A549 (cell line): ENCODE results near the gene SMIM38. TPM values are rescaled to one million over a fixed set of nuclear protein-coding genes. Genes with fewer than 3 reads are reported as not detected.

Experiments
- ATAC-seq, 2 experiments: fragments of 200-7000 bp in 1 of 2; fragments of >200 bp in 1 of 2; cut with Nextera tagmentation in 1 of 2; cut with Tn5 transposase in 1 of 2; 3 replicates each; pipeline versions ENCODE4 v1.8.0 to v1.9.1; 2018 to 2020; ENCODE audit warnings: mild to moderate bottlenecking in 1 of 2, moderate library complexity in 1 of 2
- CTCF ChIA-PET: fragments of 300-600 bp; sonication (Branson Sonifier 250); formaldehyde crosslinking; extraction: SDS; loops from one replicate; lab custom pipeline; 2021; ENCODE audit warnings: antibody characterized with exemption, inconsistent platforms; lab: Yijun Ruan, JAX
- POLR2A ChIA-PET: fragments of 350-600 bp; formaldehyde crosslinking; extraction: SDS; loops from one replicate; lab custom pipeline; 2021; ENCODE audit warnings: antibody characterized with exemption, inconsistent platforms; lab: Yijun Ruan, JAX
- DNase-seq, 2 experiments: peaks; one replicate each; pipeline versions ENCODE4 v3.0.0 to v3.0.0-alpha.2; 2011 to 2016; ENCODE audit warnings: low read depth in 1 of 2, low spot score in 1 of 2
- FAIRE-seq: peaks from 2 replicates; lab custom pipeline; 2011; peaks lifted over from hg19 to GRCh38; lab: Jason Lieb, UNC
- H3K27ac ChIP-seq, 2 experiments: fragments of >200 bp; sonication (Bioruptor Twin); formaldehyde crosslinking; 3 replicates each; pipeline ENCODE4 v1.5.1; 2016 to 2017
- H3K4me1 ChIP-seq: fragments of >200 bp; sonication (Bioruptor Twin); formaldehyde crosslinking; 3 replicates; pipeline ENCODE4 v1.6.1; 2016
- H3K4me2 ChIP-seq: fragments of >200 bp; sonication (Bioruptor Twin); formaldehyde crosslinking; 3 replicates; pipeline ENCODE4 v1.6.1; 2016
- H3K4me3 ChIP-seq: fragments of >200 bp; sonication (Bioruptor Twin); formaldehyde crosslinking; 3 replicates; pipeline ENCODE4 v1.5.1; 2016
- H3K9me3 ChIP-seq: fragments of >200 bp; sonication (Bioruptor Twin); formaldehyde crosslinking; 3 replicates; pipeline ENCODE4 v1.6.1; 2016
- ATOH8 ChIP-seq: fragments of 250-450 bp; sonication (Bioruptor Pico); IDR thresholded peaks from 2 replicates; pipeline ENCODE4 v1.5.0; 2020; ENCODE audit warnings: low read depth, mild to moderate bottlenecking, moderate library complexity
- BCL3 ChIP-seq: fragments of >200 bp; sonication (Bioruptor Twin); formaldehyde crosslinking; IDR thresholded peaks from 3 replicates; pipeline ENCODE4 v1.6.1; 2016
- BHLHE40 ChIP-seq: IDR thresholded peaks from 2 replicates; pipeline ENCODE4 v1.6.1; 2012; ENCODE audit warnings: low read depth, low read length, inconsistent platforms
- CHD4 ChIP-seq: fragments of 200-600 bp; sonication (generic); IDR thresholded peaks from 2 replicates; pipeline ENCODE4 v1.6.1; 2016; ENCODE audit warnings: antibody characterized with exemption, mild to moderate bottlenecking, borderline replicate concordance
- CTCF ChIP-seq: fragments of >200 bp; sonication (Bioruptor Twin); formaldehyde crosslinking; IDR thresholded peaks from 3 replicates; pipeline ENCODE4 v1.5.1; 2016
- EHF ChIP-seq: fragments of 250-450 bp; sonication (Bioruptor Pico); IDR thresholded peaks from 2 replicates; pipeline ENCODE4 v1.5.0; 2020; ENCODE audit warnings: mild to moderate bottlenecking
- EHMT2 ChIP-seq: fragments of 200-600 bp; sonication (generic); IDR thresholded peaks from 2 replicates; pipeline ENCODE4 v1.6.1; 2016; ENCODE audit warnings: antibody characterized with exemption, low read depth, mild to moderate bottlenecking, moderate library complexity
- ELK1 ChIP-seq: fragments of 150-350 bp; IDR thresholded peaks from 2 replicates; pipeline ENCODE4 v1.6.1; 2014; ENCODE audit warnings: low read depth, mild to moderate bottlenecking, low read length
- EP300 ChIP-seq, 2 experiments: fragments of >200 bp; sonication (Bioruptor Twin); formaldehyde crosslinking; IDR thresholded peaks; 2 replicates in 1 of 2; 3 replicates in 1 of 2; pipeline ENCODE4 v1.6.1; 2016 to 2017
- FOSB ChIP-seq: fragments of 250-450 bp; sonication (Bioruptor Pico); IDR thresholded peaks from 2 replicates; pipeline ENCODE4 v1.5.0; 2020; ENCODE audit warnings: mild to moderate bottlenecking, moderate library complexity
- FOSL2 ChIP-seq, 2 experiments: fragments of 450-650 bp in 1 of 2; fragments of >200 bp in 1 of 2; sonication (Bioruptor Twin) in 1 of 2; formaldehyde crosslinking; IDR thresholded peaks; 2 replicates each; pipeline versions ENCODE4 v1.5.0 to v1.6.1; 2016 to 2020; ENCODE audit warnings: mild to moderate bottlenecking in 1 of 2, moderate library complexity in 1 of 2
- GATA3 ChIP-seq: IDR thresholded peaks from 2 replicates; pipeline ENCODE4 v1.6.1; 2012; ENCODE audit warnings: borderline replicate concordance
- HDAC2 ChIP-seq: fragments of 200-600 bp; sonication (generic); IDR thresholded peaks from 2 replicates; pipeline ENCODE4 v1.6.1; 2016
- HEYL ChIP-seq: fragments of 250-450 bp; sonication (Bioruptor Pico); IDR thresholded peaks from 2 replicates; pipeline ENCODE4 v1.8.0; 2021; ENCODE audit warnings: mild to moderate bottlenecking, moderate library complexity
- HMGXB4 ChIP-seq: fragments of 250-450 bp; sonication (Bioruptor Pico); IDR thresholded peaks from 2 replicates; pipeline ENCODE4 v1.5.0; 2021; ENCODE audit warnings: mild to moderate bottlenecking, moderate library complexity, borderline replicate concordance
- HOXA7 ChIP-seq: fragments of 250-450 bp; sonication (Bioruptor Pico); IDR thresholded peaks from 2 replicates; pipeline ENCODE4 v1.5.0; 2020; ENCODE audit warnings: mild to moderate bottlenecking, moderate library complexity
- HOXB13 ChIP-seq: fragments of 250-450 bp; sonication (Bioruptor Pico); IDR thresholded peaks from 2 replicates; pipeline ENCODE4 v1.5.0; 2020; ENCODE audit warnings: low read depth, mild to moderate bottlenecking, moderate library complexity
- KDM1A ChIP-seq: fragments of 200-600 bp; sonication (generic); IDR thresholded peaks from 2 replicates; pipeline ENCODE4 v1.6.1; 2016; ENCODE audit warnings: low read depth, mild to moderate bottlenecking
- KDM5A ChIP-seq: fragments of 200-600 bp; sonication (generic); IDR thresholded peaks from 2 replicates; pipeline ENCODE4 v1.6.1; 2016; ENCODE audit warnings: antibody characterized with exemption, mild to moderate bottlenecking
- MYC ChIP-seq: IDR thresholded peaks from 2 replicates; pipeline ENCODE4 v1.6.1; 2012; ENCODE audit warnings: mild to moderate bottlenecking, inconsistent platforms, low read length, improper control_type of control experiment, borderline replicate concordance
- NPAS2 ChIP-seq: fragments of 250-450 bp; sonication (Bioruptor Pico); IDR thresholded peaks from 2 replicates; pipeline ENCODE4 v1.8.0; 2022; ENCODE audit warnings: mild to moderate bottlenecking, moderate library complexity, borderline replicate concordance
- RCOR1 ChIP-seq: fragments of 150-350 bp; IDR thresholded peaks from 2 replicates; pipeline ENCODE4 v1.6.1; 2014; ENCODE audit warnings: antibody characterized with exemption, low read length, low read depth
- REST ChIP-seq: fragments of 200-600 bp; sonication (generic); IDR thresholded peaks from 2 replicates; pipeline ENCODE4 v1.6.1; 2016; ENCODE audit warnings: antibody characterized with exemption, mild to moderate bottlenecking, moderate library complexity
- RFX5 ChIP-seq: fragments of 450-650 bp; IDR thresholded peaks from 2 replicates; pipeline ENCODE4 v1.7.1; 2014; ENCODE audit warnings: antibody characterized with exemption, mild to moderate bottlenecking, moderate library complexity
- RNF2 ChIP-seq: fragments of 200-600 bp; sonication (generic); IDR thresholded peaks from 2 replicates; pipeline ENCODE4 v1.6.1; 2016; ENCODE audit warnings: low read depth, mild to moderate bottlenecking, antibody characterized with exemption, moderate library complexity, borderline replicate concordance
- SMC3 ChIP-seq: fragments of >200 bp; sonication (Bioruptor Twin); formaldehyde crosslinking; IDR thresholded peaks from 3 replicates; pipeline ENCODE4 v1.6.1; 2018; ENCODE audit warnings: inconsistent platforms
- TP53 ChIP-seq: fragments of 250-450 bp; sonication (Bioruptor Pico); IDR thresholded peaks from 2 replicates; pipeline ENCODE4 v1.5.0; 2021; ENCODE audit warnings: mild to moderate bottlenecking, moderate library complexity
- ZNF302 ChIP-seq: fragments of 250-450 bp; sonication (Bioruptor Pico); IDR thresholded peaks from 2 replicates; pipeline ENCODE4 v1.9.0; 2021; ENCODE audit warnings: inconsistent platforms, mild to moderate bottlenecking, moderate library complexity
- WGBS: methylation state at CpG from one replicate; pipeline ENCODE4 v1.1.6; 2017; ENCODE audit errors: missing lambda C conversion rate; 5-methylcytosine and 5-hydroxymethylcytosine counted together
- polyA plus RNA-seq, 4 experiments: library from polyadenylated mRNA; depleted of rRNA in 3 of 4; stranded (reverse); fragments of >200 nt; fragmentation: RNase III in 1 of 4; extraction: RNeasy Plus Mini Kit Qiagen cat#74134 plus additional on column Dnase treatment in 1 of 4; gene quantifications; 2 replicates in 3 of 4; 3 replicates in 1 of 4; pipeline ENCODE4 v1.2.3, GENCODE V29; 2011 to 2017

The SMIM38 gene
- polyA plus RNA-seq, 2 of the 4 experiments (the other 2 are of a cell fraction): 0.05 to 0.08 TPM

- DNase-seq (no peak), FAIRE-seq (no peak), ATAC-seq (no peak)
- TF ChIP-seq TP53: no peak
- TF ChIP-seq BHLHE40: no peak
- TF ChIP-seq CTCF: no peak
- TF ChIP-seq REST: no peak
- no peak for TF ChIP-seq EHF (CRISPR knock-in tag)
- TF ChIP-seq HEYL (CRISPR knock-in tag): no peak
- no peak for TF ChIP-seq HOXB13 (CRISPR knock-in tag)
- no peak for TF ChIP-seq HOXA7 (CRISPR knock-in tag)
- no peak for TF ChIP-seq MYC
- TF ChIP-seq KDM1A: no peak
- no peak for TF ChIP-seq ZNF302 (CRISPR knock-in tag)
- no peak for TF ChIP-seq RCOR1
- no peak for TF ChIP-seq HDAC2
- TF ChIP-seq CHD4: no peak
- no peak for TF ChIP-seq RFX5
- TF ChIP-seq FOSL2 (IDR thresholded peaks at IDR 0.05): no peak
- no peak for TF ChIP-seq FOSL2 (CRISPR knock-in tag; IDR thresholded peaks at IDR 0.05)
- no peak for TF ChIP-seq NPAS2 (CRISPR knock-in tag)
- no peak for TF ChIP-seq FOSB
- TF ChIP-seq RNF2: no peak
- no peak for TF ChIP-seq KDM5A
- H3K4me1 ChIP-seq: peaks cover 16% of the 10 kb centered on the region; the same call in 2 of the 3 replicates
- ChIA-PET POLR2A (no interaction called here), CTCF (interaction anchor here (0.7 to 15.2 kb wide), 5 partner anchors 13 to 560 kb away, joined by 3 to 220 read pairs (median 7); no protein-coding TSS in a partner anchor)
- H3K4me2 ChIP-seq: no peak overlapping the region
- H3K27ac ChIP-seq: no peak overlapping the region
- H3K9me3 ChIP-seq: no peaks in the 10 kb centered on the region
- H3K4me3 ChIP-seq: no peak overlapping the region
- WGBS: 97% methylated on average over 7 of the region's 7 CpGs
Observed at GRCh38 chr11:69108030-69108429, 47.7 kb upstream of the SMIM38 start.

GRCh38 chr11:69108559-69108958, 47.2 kb upstream of the SMIM38 start:
- no peak overlapping the region for H3K27ac ChIP-seq
- POLR2A ChIA-PET: no interaction called here
- ATAC-seq (no peak), DNase-seq (no peak), FAIRE-seq (no peak)
- H3K4me1 ChIP-seq: peaks cover 10% of the 10 kb centered on the region; the same call in 2 of the 3 replicates
- 71% methylated on average over 5 of the region's 5 CpGs for WGBS
- H3K9me3 ChIP-seq: no peaks in the 10 kb centered on the region
- no peak overlapping the region for H3K4me3 ChIP-seq
- H3K4me2 ChIP-seq: no peak overlapping the region
- CTCF ChIA-PET: interaction anchor here (0.7 to 15.2 kb wide), 7 partner anchors 8 to 559 kb away, joined by 3 to 220 read pairs (median 7); no protein-coding TSS in a partner anchor
- TF ChIP-seq KDM5A: no peak
- TF ChIP-seq SMC3: no peak
- TF ChIP-seq HMGXB4 (CRISPR knock-in tag): no peak
- TF ChIP-seq HEYL (CRISPR knock-in tag): no peak
- TF ChIP-seq FOSL2 (IDR thresholded peaks at IDR 0.05): no peak
- no peak for TF ChIP-seq FOSL2 (CRISPR knock-in tag; IDR thresholded peaks at IDR 0.05)
- TF ChIP-seq ELK1: no peak
- TF ChIP-seq EP300 (IDR thresholded peaks at IDR 0.05): no peak
- no peak for TF ChIP-seq ATOH8 (CRISPR knock-in tag)
- no peak for TF ChIP-seq HDAC2
- TF ChIP-seq GATA3: no peak
- TF ChIP-seq EHMT2: no peak
- no peak for TF ChIP-seq BCL3
